K562 (cell line): ENCODE results near the gene NDRG4. TPM values are rescaled to one million over a fixed set of nuclear protein-coding genes. Genes with fewer than 3 reads are reported as not detected.

Source experiments
- CXXC5 ChIP-seq: fragments of 250-450 bp; sonication (Bioruptor Pico); IDR thresholded peaks from 2 replicates; pipeline ENCODE4 v1.8.0; 2022; ENCODE audit warnings: inconsistent platforms, mild to moderate bottlenecking, moderate library complexity
- KAT7 ChIP-seq: sonication (generic); formaldehyde crosslinking; IDR thresholded peaks from 2 replicates; pipeline ENCODE4 v1.8.0; 2022; ENCODE audit warnings: missing genetic modification reagents, mild to moderate bottlenecking, borderline replicate concordance
- MEF2A ChIP-seq: IDR thresholded peaks from 2 replicates; pipeline ENCODE4 v1.6.1; 2011; ENCODE audit warnings: low read depth, mild to moderate bottlenecking, low read length, moderate library complexity; ENCODE audit not compliant: control insufficient read depth
- MEIS2 ChIP-seq: fragments of 450-650 bp; IDR thresholded peaks from 2 replicates; pipeline ENCODE4 v1.6.1; 2014; ENCODE audit warnings: mild to moderate bottlenecking; ENCODE audit not compliant: partially characterized antibody
- NEUROD1 ChIP-seq: fragments of 150-350 bp; IDR thresholded peaks from 2 replicates; pipeline ENCODE4 v1.6.1; 2014; ENCODE audit warnings: borderline replicate concordance, low read length, low read depth; ENCODE audit not compliant: partially characterized antibody
- PHF8 ChIP-seq: fragments of 200-600 bp; sonication (generic); IDR thresholded peaks from 2 replicates; pipeline ENCODE4 v1.6.1; 2012; ENCODE audit warnings: mixed run types, mild to moderate bottlenecking, inconsistent platforms, low read length, moderate library complexity, borderline replicate concordance
- PPARD ChIP-seq: fragments of 250-450 bp; sonication (Bioruptor Pico); IDR thresholded peaks from 2 replicates; pipeline ENCODE4 v1.8.0; 2022; ENCODE audit warnings: inconsistent platforms, mild to moderate bottlenecking, moderate library complexity
- ZNF699 ChIP-seq: fragments of 250-450 bp; sonication (Bioruptor Pico); IDR thresholded peaks from 2 replicates; pipeline ENCODE4 v1.8.0; 2021; ENCODE audit warnings: mild to moderate bottlenecking, moderate library complexity; ENCODE audit not compliant: insufficient replicate concordance
- polyA plus RNA-seq, 8 experiments: library from polyadenylated mRNA; depleted of rRNA in 4 of 8; stranded (reverse) in 5 of 8; unstranded in 3 of 8; fragments of >200 nt; fragmentation: Nextera tagmentation in 2 of 8; fragmentation: Illumina TruSeq in 1 of 8; extraction: Ambion mirVana in 2 of 8; extraction: Trizol in 1 of 8; gene quantifications; 2 replicates each; pipeline versions ENCODE4 v1.2.1 to v1.2.3, GENCODE V29; 2011 to 2014; ENCODE audit warnings: inconsistent platforms in 1 of 8, missing spikeins in 1 of 8
- total RNA-seq, 7 experiments: library from RNA; depleted of rRNA in 6 of 7; stranded (reverse); fragments of >200 nt in 6 of 7; fragmentation: Illumina TruSeq in 2 of 7; extraction: Trizol in 2 of 7; gene quantifications; 2 replicates each; pipeline versions ENCODE4 v1.2.1 to v1.2.3, GENCODE V29; 2011 to 2021; ENCODE audit warnings: low replicate concordance in 1 of 7
- TF ChIP-seq, protein P1 (sequence below), 3 experiments: IDR thresholded peaks in 2 of 3; conservative IDR thresholded peaks in 1 of 3; 2 replicates each; pipeline ENCODE4 v1.5.1; 2011 to 2012; ENCODE audit warnings: low read length in 3 of 3, mild to moderate bottlenecking in 3 of 3, control low read depth in 2 of 3, improper control_type of control experiment in 1 of 3, inconsistent platforms in 1 of 3, low read depth in 1 of 3, mixed read lengths in 1 of 3, moderate library complexity in 1 of 3; ENCODE audit not compliant: insufficient read depth in 2 of 3
- TF ChIP-seq, protein P2 (sequence below): fragments of 250-450 bp; sonication (Bioruptor Pico); IDR thresholded peaks from 2 replicates; pipeline ENCODE4 v1.8.0; 2022; ENCODE audit warnings: inconsistent platforms, mild to moderate bottlenecking, moderate library complexity, borderline replicate concordance
- TF ChIP-seq, protein P3 (sequence below): fragments of 450-650 bp; IDR thresholded peaks from 2 replicates; pipeline ENCODE4 v1.6.1; 2016; ENCODE audit warnings: low read depth
- TF ChIP-seq, protein P4 (sequence below), 2 experiments: fragments of 450-650 bp in 1 of 2; sonication (generic) in 1 of 2; formaldehyde crosslinking; conservative IDR thresholded peaks; 2 replicates each; pipeline versions ENCODE4 v1.4.0 to v1.8.1; 2020 to 2022; ENCODE audit warnings: mild to moderate bottlenecking in 1 of 2, missing genetic modification reagents in 1 of 2

NDRG4 gene
- total and polyA plus RNA-seq, 9 of the 15 experiments (the other 6 are each of a cell fraction or from before 2014, with no cell fraction given): 0.06 to 0.95 (median 0.28) TPM

- no peak for TF ChIP-seq PHF8
- no peak for TF ChIP-seq ZNF699 (CRISPR knock-in tag)
- TF ChIP-seq MEIS2: peak; percentile 96
- TF ChIP-seq KAT7 (CRISPR knock-in tag): no peak
- peak; percentile 21 for TF ChIP-seq NEUROD1
- TF ChIP-seq, protein P1, sequence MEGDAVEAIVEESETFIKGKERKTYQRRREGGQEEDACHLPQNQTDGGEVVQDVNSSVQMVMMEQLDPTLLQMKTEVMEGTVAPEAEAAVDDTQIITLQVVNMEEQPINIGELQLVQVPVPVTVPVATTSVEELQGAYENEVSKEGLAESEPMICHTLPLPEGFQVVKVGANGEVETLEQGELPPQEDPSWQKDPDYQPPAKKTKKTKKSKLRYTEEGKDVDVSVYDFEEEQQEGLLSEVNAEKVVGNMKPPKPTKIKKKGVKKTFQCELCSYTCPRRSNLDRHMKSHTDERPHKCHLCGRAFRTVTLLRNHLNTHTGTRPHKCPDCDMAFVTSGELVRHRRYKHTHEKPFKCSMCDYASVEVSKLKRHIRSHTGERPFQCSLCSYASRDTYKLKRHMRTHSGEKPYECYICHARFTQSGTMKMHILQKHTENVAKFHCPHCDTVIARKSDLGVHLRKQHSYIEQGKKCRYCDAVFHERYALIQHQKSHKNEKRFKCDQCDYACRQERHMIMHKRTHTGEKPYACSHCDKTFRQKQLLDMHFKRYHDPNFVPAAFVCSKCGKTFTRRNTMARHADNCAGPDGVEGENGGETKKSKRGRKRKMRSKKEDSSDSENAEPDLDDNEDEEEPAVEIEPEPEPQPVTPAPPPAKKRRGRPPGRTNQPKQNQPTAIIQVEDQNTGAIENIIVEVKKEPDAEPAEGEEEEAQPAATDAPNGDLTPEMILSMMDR (IDR thresholded peaks at IDR 0.05 in 2 of 3, conservative IDR thresholded peaks at IDR 0.05 in 1 of 3; ENCODE audit: insufficient read depth in 2 of 3, low read depth in 1 of 3, low read length in 3 of 3): peak in 1 of 3 experiments; percentile 43; a peak in 2 of 6 replicates
- no peak for TF ChIP-seq PPARD (CRISPR knock-in tag)
- TF ChIP-seq, protein P2, sequence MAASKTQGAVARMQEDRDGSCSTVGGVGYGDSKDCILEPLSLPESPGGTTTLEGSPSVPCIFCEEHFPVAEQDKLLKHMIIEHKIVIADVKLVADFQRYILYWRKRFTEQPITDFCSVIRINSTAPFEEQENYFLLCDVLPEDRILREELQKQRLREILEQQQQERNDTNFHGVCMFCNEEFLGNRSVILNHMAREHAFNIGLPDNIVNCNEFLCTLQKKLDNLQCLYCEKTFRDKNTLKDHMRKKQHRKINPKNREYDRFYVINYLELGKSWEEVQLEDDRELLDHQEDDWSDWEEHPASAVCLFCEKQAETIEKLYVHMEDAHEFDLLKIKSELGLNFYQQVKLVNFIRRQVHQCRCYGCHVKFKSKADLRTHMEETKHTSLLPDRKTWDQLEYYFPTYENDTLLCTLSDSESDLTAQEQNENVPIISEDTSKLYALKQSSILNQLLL (CRISPR knock-in tag): no peak
- TF ChIP-seq, protein P3, sequence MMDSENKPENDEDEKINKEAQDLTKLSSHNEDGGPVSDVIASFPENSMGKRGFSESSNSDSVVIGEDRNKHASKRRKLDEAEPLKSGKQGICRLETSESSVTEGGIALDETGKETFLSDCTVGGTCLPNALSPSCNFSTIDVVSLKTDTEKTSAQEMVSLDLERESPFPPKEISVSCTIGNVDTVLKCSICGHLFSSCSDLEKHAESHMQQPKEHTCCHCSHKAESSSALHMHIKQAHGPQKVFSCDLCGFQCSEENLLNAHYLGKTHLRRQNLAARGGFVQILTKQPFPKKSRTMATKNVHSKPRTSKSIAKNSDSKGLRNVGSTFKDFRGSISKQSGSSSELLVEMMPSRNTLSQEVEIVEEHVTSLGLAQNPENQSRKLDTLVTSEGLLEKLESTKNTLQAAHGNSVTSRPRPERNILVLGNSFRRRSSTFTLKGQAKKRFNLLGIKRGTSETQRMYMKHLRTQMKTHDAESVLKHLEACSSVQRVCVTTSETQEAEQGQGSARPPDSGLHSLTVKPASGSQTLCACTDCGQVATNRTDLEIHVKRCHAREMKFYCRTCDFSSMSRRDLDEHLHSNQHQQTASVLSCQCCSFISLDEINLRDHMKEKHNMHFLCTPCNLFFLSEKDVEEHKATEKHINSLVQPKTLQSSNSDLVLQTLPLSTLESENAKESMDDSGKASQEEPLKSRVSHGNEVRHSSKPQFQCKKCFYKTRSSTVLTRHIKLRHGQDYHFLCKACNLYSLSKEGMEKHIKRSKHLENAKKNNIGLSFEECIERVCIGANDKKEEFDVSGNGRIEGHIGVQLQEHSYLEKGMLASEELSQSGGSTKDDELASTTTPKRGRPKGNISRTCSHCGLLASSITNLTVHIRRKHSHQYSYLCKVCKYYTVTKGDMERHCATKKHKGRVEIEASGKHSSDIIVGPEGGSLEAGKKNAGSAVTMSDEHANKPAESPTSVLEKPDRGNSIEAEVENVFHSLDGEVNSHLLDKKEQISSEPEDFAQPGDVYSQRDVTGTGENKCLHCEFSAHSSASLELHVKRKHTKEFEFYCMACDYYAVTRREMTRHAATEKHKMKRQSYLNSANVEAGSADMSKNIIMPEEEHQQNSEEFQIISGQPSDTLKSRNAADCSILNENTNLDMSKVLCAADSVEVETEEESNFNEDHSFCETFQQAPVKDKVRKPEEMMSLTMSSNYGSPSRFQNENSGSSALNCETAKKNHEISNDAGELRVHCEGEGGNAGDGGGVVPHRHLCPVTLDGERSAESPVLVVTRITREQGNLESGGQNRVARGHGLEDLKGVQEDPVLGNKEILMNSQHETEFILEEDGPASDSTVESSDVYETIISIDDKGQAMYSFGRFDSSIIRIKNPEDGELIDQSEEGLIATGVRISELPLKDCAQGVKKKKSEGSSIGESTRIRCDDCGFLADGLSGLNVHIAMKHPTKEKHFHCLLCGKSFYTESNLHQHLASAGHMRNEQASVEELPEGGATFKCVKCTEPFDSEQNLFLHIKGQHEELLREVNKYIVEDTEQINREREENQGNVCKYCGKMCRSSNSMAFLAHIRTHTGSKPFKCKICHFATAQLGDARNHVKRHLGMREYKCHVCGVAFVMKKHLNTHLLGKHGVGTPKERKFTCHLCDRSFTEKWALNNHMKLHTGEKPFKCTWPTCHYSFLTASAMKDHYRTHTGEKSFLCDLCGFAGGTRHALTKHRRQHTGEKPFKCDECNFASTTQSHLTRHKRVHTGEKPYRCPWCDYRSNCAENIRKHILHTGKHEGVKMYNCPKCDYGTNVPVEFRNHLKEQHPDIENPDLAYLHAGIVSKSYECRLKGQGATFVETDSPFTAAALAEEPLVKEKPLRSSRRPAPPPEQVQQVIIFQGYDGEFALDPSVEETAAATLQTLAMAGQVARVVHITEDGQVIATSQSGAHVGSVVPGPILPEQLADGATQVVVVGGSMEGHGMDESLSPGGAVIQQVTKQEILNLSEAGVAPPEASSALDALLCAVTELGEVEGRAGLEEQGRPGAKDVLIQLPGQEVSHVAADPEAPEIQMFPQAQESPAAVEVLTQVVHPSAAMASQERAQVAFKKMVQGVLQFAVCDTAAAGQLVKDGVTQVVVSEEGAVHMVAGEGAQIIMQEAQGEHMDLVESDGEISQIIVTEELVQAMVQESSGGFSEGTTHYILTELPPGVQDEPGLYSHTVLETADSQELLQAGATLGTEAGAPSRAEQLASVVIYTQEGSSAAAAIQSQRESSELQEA: no peak
- TF ChIP-seq, protein P4, sequence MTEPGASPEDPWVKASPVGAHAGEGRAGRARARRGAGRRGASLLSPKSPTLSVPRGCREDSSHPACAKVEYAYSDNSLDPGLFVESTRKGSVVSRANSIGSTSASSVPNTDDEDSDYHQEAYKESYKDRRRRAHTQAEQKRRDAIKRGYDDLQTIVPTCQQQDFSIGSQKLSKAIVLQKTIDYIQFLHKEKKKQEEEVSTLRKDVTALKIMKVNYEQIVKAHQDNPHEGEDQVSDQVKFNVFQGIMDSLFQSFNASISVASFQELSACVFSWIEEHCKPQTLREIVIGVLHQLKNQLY (CRISPR knock-in tag; conservative IDR thresholded peaks at IDR 0.05): no peak
- TF ChIP-seq MEF2A: no peak
- no peak for TF ChIP-seq CXXC5 (CRISPR knock-in tag)
Measured at GRCh38 chr16:58451945-58452401, 48.0 kb upstream of the NDRG4 start (continued).
